GM19043 (cell line): ENCODE data around the gene ZNF292.
"Not testable (repeated sequence)": the region's sequence is repeated elsewhere in the genome, so short reads cannot be mapped to it uniquely, and the experiment has no call there.

Experiments used
- ATAC-seq: cut with Tn5 transposase; IDR thresholded peaks from one replicate; pipeline ENCODE4 v1.9.1; 2021; ENCODE audit warnings: low read depth; ENCODE audit not compliant: unreplicated experiment

Gene ZNF292

DNA sequence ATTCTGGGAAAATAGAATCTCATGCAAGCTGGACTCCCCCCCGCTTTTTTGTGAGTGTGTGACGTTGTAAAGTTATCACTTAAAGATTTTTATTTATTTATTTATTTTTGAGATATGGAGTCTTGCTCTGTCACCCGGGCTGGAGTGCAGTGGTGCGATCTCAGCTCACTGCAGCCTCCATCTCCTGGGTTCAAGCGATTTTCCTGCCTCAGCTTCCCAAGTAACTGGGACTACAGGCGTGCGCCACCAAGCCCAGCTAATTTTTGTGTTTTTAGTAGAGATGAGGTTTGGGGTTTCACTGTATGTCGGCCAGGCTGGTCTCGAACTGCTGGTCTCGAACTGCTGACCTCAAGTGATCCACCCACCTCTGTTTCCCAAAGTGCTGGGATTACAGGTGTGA is 2.2 kb downstream of the ZNF292 start:
- not testable (repeated sequence) for ATAC-seq

DNA sequence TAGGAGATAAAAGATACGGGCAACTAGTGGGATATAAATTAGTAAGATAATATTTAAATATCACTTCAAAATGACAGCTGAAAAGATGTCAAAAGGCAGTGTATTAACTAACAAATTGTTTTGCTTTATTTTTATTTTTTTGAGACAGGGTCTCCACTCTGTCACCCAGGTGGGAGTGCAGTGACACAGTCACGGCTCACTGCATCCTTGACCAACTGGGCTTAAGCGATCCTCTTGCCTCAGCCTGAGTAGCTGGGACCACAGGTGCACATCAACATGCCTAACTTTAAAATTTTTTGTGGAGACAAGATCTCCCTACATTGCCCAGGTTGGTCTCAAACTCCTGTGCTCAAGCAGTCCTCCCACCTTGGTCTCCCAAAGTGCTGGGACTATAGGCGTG is 5.9 kb downstream of the ZNF292 start:
- ATAC-seq: no peak

DNA sequence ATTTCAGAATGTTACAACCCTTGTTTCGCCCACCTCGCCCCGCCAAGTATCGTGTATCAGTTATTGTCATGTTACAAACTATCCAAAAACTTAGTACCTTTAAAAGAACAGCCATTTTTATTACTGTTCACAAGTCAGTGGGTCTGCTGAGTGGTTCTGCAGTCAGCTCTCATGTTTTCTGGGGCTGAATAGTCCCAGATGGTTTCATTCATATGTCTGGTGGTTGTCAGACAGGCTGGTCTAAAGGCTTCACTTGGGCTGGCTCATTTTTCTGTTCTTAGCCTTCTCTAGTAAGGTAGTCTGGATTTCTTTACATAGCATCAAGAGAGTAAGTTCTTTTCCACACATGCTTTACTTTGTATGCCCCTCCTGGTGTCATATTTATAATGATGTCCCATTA is 8.6 kb downstream of the ZNF292 start:
- ATAC-seq: no peak

DNA sequence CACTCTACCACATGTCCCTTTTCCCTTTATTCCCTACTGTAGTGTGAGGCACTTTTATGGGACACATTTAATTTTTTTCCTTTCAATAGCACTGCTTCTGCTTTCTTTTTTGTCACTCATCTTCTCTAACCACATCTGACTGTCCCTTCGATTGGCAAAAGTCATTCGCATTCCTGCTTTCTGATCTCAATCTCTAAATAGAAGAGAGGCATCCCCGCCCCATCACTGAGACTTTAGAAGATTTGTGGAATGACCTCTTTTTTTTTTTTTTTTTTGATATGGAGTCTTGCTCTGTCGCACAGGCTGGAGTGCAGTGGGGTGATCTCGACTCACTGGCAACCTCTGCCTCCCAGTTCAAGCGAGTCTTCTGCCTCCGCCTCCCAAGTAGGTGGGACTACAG is 9.1 kb downstream of the ZNF292 start:
- ATAC-seq: no peak

DNA sequence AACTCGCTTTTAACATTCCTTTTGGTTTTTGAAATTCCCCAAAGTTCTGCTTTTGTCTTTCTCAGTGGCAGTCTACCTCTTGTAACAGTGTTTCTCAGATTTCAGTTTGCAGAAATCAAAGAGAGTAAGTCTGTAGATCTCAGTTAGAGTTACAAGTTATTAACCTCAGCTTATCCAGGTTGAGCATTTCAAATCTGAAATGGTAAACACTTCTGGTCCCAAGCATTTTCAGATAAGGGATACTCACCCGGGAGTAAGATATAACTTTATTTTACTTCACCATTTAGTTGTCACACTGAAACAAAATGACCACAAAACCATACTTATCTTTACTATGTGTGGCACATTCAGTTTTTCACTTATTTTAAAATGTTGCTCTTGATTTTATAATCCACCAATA is 9.8 kb downstream of the ZNF292 start:
- no peak for ATAC-seq

DNA sequence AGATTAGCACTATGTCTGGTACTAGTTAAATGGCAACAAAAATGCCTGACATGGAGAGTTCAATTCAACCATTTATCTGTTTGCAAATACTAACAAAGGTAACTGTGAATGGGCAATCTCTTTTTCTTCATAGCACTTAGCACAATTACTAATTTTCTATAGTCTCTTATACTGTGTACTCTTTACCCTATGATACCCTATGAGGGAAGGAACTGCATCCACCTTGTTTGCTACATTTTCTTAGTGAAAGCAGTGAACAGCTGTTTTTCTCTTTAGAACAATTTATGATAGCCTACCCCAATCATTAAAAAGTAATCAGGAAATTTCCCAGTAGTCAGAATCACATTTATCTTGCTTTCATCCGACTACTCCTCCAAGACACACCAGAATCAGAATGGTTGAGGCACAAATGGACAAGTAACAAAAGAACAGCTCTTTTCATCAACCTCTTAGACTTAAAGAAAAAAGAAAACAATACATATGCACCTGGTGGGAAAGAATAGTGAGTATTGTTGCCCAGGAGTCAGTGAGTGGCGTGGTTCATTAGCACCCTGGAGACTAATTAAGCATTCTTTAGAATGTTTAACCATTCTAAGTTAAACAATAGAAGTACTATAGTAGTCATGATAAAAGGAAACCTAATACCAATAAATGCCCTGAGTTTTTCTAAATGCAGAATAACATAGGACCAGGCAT is 16.7 kb downstream of the ZNF292 start:
- no peak for ATAC-seq

DNA sequence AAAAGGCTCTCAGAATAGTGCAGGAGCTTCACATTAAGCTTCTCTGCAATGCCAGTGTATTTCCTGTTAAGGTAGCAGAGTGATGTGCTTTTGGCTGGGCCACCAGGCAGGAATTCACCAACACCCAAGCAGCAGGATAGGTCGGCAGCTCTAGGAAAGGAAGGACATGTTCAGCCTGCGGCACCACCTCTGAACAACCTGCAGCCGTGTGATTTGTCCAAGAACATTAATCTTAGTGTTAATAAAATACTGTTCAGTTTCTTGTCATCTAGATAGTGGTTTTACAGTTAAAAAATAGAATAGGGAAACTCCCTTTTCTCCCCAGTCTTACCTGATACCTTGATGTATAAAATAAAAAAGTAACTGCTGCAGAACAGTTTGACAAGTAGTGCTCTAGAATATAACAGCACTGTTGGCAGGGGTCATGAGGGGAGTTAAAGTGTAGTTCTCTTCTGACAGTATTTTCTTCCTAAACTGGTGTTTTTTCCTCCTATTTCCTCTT is 18.8 kb downstream of the ZNF292 start:
- no peak for ATAC-seq

DNA sequence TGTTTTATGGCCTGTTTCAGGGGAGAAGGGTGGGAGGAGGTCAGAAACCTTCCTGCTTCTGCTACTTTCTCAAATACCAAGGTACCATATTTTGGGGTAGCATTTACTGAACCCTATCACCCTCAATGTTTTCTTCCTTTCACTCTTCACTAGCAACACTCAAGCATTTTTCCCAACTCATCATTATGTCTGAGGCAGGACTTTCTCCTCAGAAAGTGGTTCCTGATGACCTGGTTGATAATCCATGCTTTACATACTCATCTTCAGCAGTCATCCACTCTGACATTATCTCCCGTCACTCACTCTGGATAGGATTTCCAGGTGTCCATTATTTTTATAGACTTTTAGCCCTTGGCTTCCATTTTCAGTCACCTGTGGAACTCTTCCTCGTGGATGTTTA is 21.1 kb downstream of the ZNF292 start:
- ATAC-seq: no peak

DNA sequence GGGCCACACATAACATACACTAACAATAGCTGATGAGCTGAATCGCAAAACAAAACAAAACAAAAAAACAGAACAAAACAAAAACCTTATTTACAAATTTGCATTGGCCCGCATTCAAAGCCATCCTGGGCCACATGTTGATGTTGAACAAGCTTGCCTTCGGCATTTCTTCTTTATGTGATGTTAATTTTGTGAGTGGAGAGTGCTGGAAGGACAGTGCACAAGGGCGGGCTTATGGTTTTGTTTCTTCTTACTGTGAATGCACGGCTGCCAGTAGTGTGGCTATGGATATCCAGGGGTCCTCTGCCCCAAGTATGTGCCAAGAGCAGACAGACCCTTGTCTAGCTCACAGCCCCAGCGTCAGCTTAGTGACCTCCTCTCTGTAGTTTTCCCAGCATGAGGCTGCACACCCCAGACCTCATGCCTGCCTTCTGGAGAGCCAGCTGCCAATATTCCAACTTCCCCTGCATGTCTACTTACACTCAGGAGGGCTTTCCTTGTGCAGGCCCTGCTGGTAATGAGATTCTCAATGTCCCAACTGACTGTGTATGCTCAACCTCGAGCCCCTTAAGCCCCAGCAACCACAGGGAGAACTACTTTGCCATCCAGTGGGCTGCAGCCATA is 24.9 kb downstream of the ZNF292 start:
- no peak for ATAC-seq

DNA sequence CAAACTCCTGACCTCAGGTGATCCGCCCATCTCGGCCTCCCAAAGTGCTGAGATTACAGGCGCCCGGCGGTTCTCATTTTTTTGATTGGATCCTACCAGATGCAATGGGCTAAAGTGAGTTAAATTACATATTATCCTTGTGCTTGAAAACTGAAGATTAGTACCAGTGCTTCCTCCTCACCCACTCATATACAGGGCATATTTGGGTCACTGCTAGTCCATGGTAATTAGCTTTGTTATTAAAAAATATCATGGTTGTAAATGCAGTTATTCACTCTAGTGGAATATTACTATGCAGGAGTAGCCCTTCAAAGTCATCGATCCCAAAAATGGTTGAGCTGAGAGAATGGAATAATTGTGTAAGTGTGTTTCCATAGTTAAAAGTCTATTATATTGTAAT is 26.5 kb downstream of the ZNF292 start:
- ATAC-seq: no peak

DNA sequence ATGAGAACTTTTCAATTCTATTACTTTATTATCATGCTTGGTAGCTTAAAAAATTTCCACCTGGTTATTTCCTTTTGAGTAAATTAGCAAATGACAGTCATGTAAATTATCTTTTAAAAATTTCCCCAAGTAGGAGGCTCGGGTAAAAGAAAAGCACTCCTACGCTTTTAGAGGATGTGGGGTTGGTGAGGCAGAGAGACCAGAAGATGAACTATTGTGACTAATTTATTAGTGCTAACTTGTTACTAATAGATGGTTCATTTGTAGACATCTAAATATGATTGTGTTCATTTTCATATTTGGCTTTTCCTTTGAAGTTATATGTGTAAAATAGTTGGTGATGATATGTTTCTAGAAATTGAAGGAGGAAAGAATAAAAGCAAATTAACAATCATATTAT is 27.0 kb downstream of the ZNF292 start:
- ATAC-seq: peak; percentile 62

DNA sequence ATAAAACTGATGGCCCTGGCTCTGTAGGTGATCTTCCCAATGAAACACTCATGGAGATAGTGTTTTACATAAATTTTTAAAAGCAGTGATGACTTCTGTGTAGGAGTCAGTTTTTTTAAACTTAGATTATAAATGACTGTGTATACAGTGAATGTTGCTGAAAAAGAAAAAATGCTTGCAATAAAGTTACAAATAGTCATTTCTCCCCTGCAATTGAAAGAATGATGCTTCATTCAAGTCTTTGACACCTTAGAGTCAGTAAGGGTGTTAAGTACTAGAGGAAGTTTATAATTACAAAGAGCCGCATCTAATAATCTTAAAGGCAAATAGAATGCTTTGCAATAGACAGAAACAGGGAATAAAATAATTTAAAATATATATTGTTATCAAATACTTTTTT is 27.6 kb downstream of the ZNF292 start:
- no peak for ATAC-seq

DNA sequence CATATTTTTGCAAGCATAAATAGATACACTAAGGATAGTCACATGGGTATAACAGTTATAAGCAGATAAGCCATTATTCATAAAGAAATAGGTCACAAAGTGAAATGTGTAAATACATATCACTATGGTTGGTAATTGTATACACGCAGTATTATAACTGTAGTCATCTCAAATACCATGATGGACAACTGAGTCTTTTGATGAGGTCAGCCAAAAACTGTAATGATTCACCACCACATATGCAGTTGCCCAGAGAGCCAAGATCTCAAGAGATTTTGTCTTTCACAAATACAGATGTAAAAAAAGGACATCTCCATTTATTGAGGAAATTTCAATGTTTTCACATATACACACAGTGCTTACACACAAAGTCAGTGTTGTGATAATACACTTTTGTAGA is 28.3 kb downstream of the ZNF292 start:
- no peak for ATAC-seq

DNA sequence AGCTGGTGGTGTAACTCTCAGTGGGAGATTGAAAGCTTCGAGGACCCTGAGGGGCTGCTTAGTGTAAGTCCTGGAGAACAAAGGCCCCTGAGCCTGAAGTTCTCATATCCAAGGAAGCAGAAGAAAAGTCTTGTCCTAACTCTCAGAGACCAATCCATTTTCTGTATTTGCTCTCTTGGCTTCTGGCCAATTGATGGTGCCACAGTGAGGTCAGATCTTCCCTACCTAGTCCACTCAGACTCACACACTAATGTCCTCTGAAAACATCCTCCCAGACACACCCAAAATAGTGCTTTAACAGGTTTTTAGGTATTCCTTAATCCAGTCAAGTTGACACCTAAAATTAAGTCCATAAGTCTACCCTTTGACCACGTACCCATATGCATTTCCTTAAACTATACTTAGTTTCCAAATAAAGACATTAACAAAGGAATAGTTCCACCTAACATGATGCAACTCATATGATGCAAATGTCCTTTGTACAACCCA is 29.4 kb downstream of the ZNF292 start:
- no peak for ATAC-seq

DNA sequence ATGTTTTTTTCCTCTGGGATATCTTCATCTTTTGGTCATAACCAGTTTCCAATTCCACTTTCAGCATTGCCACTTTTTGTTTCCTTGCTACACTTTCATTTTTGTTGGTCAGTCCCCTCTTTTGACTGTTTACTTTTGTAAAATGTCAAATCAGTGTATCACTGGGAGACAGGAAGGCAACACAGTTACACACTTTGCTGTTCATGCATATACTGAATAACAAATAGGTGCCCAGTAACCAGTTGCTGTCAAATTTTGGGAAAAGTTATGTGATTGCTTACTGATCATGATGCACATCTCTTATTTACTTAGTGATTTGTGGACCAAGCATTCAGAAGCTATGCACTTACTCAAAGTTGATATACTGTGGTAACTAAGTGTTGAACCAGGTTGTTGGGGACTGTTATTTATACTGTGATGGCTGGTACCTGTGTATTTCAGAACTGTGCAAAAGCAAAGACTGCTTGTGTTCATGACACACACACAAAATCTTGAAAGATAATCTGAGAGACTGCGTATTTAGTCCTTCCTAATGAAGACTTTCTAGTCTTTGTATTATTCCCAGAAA is 41.0 kb downstream of the ZNF292 start:
- no peak for ATAC-seq

DNA sequence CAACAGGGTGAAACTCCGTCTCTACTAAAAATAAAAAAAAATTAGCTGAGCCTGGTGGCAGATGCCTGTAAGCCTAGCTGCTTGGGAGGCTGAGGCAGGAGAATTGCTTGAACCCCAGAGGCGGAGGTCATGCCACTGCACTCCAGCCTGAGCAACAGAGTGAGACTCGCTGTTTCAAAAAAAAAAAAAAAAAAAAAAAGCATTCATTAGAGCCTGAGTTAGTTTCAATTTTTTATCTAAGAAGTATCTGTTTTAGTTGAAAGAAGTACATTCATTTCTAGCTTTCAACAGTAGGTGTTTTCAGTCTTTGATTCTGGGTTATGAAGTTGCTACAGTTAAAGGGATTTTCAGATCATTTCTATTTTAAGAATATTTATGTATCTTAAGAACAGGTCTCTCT is 42.2 kb downstream of the ZNF292 start:
- ATAC-seq: peak; percentile 57

DNA sequence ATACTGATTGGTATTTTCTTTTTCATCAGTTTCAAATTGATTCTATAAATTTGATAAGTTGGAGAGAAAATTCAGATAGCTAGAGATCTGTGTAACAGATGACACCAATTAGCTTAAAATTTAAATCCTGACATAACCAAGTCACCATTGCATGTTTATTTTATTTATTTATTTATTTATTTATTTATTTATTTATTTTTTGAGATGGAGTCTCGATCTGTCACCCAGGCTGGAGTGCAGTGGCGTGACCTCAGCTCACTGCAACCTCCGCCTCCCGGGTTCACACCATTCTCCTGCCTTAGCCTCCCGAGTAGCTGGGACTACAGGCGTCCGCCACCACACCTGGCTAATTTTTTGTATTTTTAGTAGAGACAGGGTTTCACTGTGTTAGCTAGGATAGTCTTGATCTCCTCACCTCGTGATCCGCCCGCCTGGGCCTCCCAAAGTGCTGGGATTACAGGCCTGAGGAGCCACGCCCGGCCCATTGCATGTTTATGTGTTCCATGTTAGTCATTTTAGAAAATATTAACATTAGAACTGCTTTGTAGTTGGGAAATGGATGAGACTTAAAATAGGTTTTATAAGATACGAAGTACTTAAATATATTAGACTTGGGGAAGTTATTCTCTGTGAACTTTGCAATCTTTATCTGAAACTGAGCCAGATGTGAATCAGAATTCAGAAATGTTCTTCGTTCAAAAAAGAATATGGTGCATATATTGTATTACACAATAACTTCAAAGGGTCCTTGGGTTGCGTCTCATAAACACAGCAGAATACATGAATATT is 42.9 kb downstream of the ZNF292 start:
- not testable (repeated sequence) for ATAC-seq

DNA sequence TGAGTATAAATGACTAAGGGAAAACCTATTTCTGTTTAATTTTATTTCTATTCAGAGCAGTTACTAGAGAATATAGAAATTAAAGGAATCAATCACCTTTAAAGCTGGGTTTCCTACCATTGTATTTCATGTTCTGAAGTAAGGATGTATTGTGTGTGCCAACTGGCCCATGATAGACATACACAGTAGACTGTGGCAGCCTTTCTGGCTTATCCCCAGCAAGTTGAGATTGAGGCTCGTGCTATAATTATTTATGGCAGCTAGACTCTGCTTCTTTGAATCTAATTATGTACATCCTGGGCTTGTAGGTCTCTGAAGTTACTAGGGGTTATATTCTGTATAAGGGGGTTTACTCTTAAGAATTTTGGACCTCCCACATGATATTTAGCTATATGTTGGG is 44.4 kb downstream of the ZNF292 start:
- ATAC-seq: no peak

DNA sequence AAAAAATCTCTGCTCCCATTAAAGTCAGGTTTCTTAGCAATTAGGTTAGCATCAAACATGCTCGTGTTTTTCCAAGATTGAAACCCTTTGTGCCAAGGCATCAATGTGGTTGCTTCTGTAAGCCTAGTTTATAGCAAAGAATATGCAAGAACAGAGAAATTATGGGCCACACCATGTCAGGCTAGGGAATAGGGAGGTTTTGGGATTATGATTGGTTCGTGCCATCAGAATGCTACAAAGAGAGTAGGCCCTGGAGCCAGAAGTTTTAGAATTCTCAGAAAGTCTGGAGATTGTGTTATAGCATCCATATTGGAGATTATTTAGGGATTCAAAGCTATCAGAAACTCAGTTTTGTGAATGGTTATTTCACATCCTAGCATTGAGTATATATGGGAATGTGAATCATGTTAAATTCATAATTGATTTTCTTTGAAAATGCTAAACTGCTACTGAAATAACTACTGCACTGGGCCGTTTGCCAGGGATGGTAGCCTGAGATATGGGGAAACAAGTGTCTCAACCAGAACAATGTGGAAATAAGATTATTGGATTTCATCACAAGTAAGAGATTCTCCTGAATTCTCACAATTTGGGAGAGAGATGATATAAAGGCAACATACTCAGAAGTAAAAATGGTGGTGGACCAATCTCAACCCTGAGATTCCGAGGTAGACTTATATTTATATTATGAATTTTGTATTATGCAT is 45.3 kb downstream of the ZNF292 start:
- no peak for ATAC-seq

DNA sequence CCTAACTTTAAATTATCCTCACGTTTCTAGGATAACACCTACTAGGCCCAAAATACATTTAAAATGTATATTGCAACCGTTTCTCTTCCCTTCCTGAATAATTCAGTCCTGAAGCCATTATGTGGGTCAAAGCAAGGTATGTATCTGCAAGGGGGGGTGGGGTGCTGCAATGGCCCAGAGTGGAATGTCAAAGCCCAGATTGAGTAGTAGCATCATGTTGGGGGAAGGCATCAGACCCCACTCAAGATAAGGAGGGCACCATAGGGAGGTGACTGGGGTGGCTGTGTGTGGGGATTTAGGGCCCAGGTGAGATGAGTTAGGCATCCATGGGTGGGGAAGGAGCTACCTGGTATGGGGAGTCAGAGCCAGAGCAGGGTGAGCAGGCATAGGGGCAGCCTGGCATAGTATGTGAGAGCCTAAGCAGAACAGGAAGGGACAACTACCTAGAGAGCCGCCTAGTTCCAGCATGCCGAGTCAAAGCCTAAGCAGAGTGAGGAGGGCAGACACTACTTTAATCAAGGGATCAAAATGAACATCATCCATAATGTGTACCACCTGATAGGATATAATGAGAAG is 48.2 kb downstream of the ZNF292 start:
- no peak for ATAC-seq
